ENCODE measurements around the gene CBR3.
"Not testable (repeated sequence)": the region's sequence is repeated elsewhere in the genome, so short reads cannot be mapped to it uniquely, and the experiment has no call there.

Gene CBR3

DNA sequence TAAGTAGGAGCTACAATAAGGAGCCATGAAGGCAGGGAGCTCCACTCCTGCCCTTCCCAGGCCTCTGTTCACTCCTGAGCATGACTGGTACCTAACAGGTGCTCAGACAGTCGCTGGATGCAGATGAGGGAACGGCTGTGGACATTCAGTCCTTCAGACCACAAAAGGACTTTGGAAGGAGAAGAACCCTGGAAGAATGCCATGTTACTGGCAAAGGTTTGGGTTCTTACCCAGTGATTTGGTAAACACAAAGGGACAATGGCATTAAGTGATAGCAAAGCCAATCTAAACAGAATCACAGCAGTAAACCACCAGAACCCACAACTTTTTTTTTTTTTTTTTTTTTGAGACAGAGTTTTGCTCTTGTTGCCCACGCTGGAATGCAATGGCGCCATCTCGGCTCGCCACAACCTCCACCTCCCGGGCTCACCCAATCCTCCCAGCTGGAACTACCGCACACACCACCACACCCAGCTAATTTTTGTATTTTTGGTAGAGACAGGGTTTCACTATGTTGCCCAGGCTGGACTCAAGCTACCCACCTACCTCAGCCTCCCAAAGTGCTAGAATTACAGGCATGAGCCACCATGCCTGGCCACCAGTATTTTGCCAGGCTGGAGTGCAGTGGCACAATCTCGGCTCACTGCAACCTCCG is 7.5 kb upstream of the CBR3 start:
- ATAC-seq (ENCODE audit: low read depth) (no peak), DNase-seq (ENCODE audit: low spot score in 2 of 2) (no peak)
- H3K27me3 Mint-ChIP-seq, result no peaks in the 10 kb centered on the region
- peaks cover 21% of the 10 kb centered on the region for H3K4me1 Mint-ChIP-seq
- H3K4me3 Mint-ChIP-seq, result no peak overlapping the region
- H3K36me3 Mint-ChIP-seq, result peaks cover 3% of the 10 kb centered on the region
- no peak overlapping the region for H3K27ac Mint-ChIP-seq
- H3K9me3 Mint-ChIP-seq, result no peaks in the 10 kb centered on the region

DNA sequence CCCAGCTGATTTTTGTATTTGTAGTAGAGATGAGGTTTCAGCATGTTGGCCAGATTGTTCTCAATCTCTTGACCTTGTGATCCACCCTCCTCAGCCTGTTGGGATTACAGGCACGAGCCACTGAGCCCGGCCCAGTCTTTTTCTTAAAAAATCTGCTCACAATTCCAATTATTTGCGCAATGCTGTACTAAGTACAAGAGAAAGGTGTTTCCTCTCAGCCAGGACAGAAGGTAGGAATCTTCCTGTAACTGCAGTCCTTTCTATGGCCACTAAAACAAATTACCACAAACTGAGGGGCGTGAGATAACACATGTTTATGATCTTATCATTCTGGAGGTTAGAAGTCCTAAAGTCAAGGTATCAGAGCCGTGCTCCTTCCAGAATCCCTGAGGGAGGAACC is 6.9 kb upstream of the CBR3 start:
- H3K4me1 Mint-ChIP-seq, result peaks cover 21% of the 10 kb centered on the region
- ATAC-seq (ENCODE audit: low read depth), result no peak
- H3K27ac Mint-ChIP-seq, result no peak overlapping the region
- no peak for DNase-seq (ENCODE audit: low spot score in 2 of 2)
- H3K36me3 Mint-ChIP-seq, result peaks cover 3% of the 10 kb centered on the region
- no peaks in the 10 kb centered on the region for H3K27me3 Mint-ChIP-seq
- no peak overlapping the region for H3K4me3 Mint-ChIP-seq
- no peaks in the 10 kb centered on the region for H3K9me3 Mint-ChIP-seq

DNA sequence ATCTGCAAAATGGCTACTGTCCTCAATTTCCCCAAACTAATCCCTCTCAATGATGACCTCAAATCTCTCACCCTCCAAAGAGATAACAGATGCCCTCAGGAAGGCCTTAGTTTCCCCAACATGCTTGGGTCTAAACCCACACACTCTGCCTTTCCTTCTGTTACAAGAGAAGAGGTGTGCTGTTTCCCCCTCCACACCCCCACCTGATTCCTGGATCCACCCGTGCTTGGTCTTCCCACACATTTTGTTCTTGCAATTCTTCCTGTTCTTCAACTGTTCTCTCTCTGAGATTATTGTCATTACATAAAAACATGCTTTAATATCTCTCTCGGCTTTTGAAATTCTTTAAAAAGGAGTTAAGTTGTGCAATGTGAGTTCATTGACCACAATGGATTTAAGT is 5.7 kb upstream of the CBR3 start:
- peak overlapping the region; percentile 33 for H3K27ac Mint-ChIP-seq
- DNase-seq (ENCODE audit: low spot score in 2 of 2), result no peak
- H3K9me3 Mint-ChIP-seq, result no peaks in the 10 kb centered on the region
- no peak for ATAC-seq (ENCODE audit: low read depth)
- H3K36me3 Mint-ChIP-seq, result peaks cover 3% of the 10 kb centered on the region
- peaks cover 24% of the 10 kb centered on the region for H3K4me1 Mint-ChIP-seq
- no peaks in the 10 kb centered on the region for H3K27me3 Mint-ChIP-seq
- peak overlapping the region; percentile 69 for H3K4me3 Mint-ChIP-seq

DNA sequence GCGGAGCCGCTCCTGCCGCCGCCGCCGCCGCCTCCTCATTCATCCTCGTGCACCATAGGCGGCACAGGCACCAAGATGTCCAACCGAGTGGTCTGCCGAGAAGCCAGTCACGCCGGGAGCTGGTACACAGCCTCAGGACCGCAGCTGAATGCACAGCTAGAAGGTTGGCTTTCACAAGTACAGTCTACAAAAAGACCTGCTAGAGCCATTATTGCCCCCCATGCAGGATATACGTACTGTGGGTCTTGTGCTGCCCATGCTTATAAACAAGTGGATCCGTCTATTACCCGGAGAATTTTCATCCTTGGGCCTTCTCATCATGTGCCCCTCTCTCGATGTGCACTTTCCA is 4.5 kb upstream of the CBR3 start:
- not testable (repeated sequence) for H3K9me3 Mint-ChIP-seq; DNase-seq (ENCODE audit: low spot score in 2 of 2); ATAC-seq (ENCODE audit: low read depth); H3K36me3 Mint-ChIP-seq; H3K27me3 Mint-ChIP-seq
- H3K4me3 Mint-ChIP-seq, result peak overlapping the region; percentile 95
- H3K27ac Mint-ChIP-seq, result peak overlapping the region; percentile 79
- H3K4me1 Mint-ChIP-seq, result peaks cover 25% of the 10 kb centered on the region

- Mint-ChIP-seq H3K4me3 (peak overlapping the region; percentile 95), H3K4me1 (peaks cover 22% of the 10 kb centered on the region)
- not testable (repeated sequence) for H3K27me3 Mint-ChIP-seq; ATAC-seq (ENCODE audit: low read depth); H3K27ac Mint-ChIP-seq; H3K36me3 Mint-ChIP-seq; DNase-seq (ENCODE audit: low spot score in 2 of 2); H3K9me3 Mint-ChIP-seq
These were observed 4.0 kb upstream of the CBR3 start for GRCh38 chr21:36130839-36131238.

GRCh38 chr21:36132696-36133095 is 2.2 kb upstream of the CBR3 start:
- Mint-ChIP-seq H3K9me3 (no peaks in the 10 kb centered on the region), H3K27me3 (no peaks in the 10 kb centered on the region), H3K36me3 (peaks cover 3% of the 10 kb centered on the region), H3K27ac (no peak overlapping the region), H3K4me1 (peaks cover 31% of the 10 kb centered on the region), H3K4me3 (no peak overlapping the region)
- no peak for ATAC-seq (ENCODE audit: low read depth)
- no peak for DNase-seq (ENCODE audit: low spot score in 2 of 2)

- DNase-seq (ENCODE audit: low spot score in 2 of 2), result peak in 1 of 2 donors; percentile 49
- ATAC-seq (ENCODE audit: low read depth), result peak; percentile 80
- H3K27me3 Mint-ChIP-seq, result no peaks in the 10 kb centered on the region
- H3K36me3 Mint-ChIP-seq, result peaks cover 7% of the 10 kb centered on the region
- H3K4me1 Mint-ChIP-seq, result peaks cover 26% of the 10 kb centered on the region
- H3K9me3 Mint-ChIP-seq, result no peaks in the 10 kb centered on the region
- H3K4me3 Mint-ChIP-seq, result peak overlapping the region; percentile 90
- H3K27ac Mint-ChIP-seq, result peak overlapping the region; percentile 89
These were observed 668 bp downstream of the CBR3 start for GRCh38 chr21:36135391-36136102.

DNA sequence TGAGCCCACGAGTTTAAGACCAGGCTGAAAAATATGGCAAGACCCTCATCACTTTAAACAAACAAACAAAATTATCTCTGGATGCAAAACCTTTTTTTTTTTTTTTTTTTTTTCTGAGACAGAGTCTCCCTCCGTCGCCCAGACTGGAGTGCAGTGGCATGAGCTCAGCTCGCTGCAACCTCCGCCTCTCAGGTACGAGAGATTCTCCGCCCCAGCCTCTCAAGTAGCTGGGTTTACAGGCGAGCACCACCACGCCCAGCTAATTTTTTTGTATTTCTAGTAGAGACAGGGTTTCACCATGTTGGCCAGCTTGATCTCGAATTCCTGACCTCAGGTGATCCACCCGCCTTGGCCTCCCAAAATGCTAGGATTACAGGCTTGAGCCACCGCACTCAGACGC is 4.9 kb downstream of the CBR3 start:
- H3K9me3 Mint-ChIP-seq; ATAC-seq (ENCODE audit: low read depth); H3K36me3 Mint-ChIP-seq; H3K27ac Mint-ChIP-seq; DNase-seq (ENCODE audit: low spot score in 2 of 2); H3K4me3 Mint-ChIP-seq; H3K27me3 Mint-ChIP-seq: not testable (repeated sequence)
- H3K4me1 Mint-ChIP-seq, result peaks cover 19% of the 10 kb centered on the region

- ATAC-seq (ENCODE audit: low read depth) (peak; percentile 94), DNase-seq (ENCODE audit: low spot score in 2 of 2) (peak; percentile 82 to 91)
- Mint-ChIP-seq H3K27ac (no peak overlapping the region), H3K4me1 (peaks cover 16% of the 10 kb centered on the region), H3K36me3 (peaks cover 9% of the 10 kb centered on the region), H3K4me3 (no peak overlapping the region), H3K27me3 (no peaks in the 10 kb centered on the region), H3K9me3 (no peaks in the 10 kb centered on the region)
These were observed 6.6 kb downstream of the CBR3 start for GRCh38 chr21:36141513-36141925.

DNA sequence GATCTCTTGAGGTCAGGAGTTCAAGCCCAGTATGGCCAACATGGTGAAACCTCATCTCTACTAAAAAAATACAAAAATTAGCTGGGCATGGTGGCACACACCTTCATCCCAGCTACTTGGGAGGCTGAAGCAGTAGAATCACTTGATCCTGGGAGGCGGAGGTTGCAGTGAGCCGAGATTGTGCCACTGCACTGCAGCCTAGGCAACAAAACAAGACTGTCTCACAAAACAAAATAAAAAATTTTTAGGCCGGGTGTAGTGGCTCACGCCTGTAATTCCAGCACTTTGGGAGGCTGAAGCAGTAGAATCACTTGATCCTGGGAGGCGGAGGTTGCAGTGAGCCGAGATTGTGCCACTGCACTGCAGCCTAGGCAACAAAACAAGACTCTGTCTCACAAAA is 9.4 kb downstream of the CBR3 start:
- not testable (repeated sequence) for DNase-seq (ENCODE audit: low spot score in 2 of 2); H3K4me1 Mint-ChIP-seq; H3K4me3 Mint-ChIP-seq; H3K27me3 Mint-ChIP-seq; H3K36me3 Mint-ChIP-seq; H3K27ac Mint-ChIP-seq; H3K9me3 Mint-ChIP-seq; ATAC-seq (ENCODE audit: low read depth)

DNA sequence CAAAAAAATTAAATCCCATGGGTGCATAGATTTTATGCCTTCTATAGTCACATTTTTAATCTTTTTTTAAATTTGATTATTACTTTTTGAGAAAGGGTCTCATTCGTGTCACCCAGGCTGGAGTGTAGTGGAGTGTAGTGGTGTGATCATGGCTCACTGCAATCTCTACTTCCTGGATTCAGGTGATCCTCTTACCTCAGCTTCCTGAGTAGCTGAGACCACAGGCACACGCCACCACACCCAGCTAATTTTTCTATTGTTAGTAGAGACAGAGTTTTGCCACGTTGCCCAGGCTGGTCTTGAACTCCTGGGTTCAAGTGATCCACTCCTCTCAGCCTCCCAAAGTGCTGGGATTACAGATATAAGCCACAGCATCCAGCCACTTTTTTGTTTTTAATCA is 10.4 kb downstream of the CBR3 start:
- Mint-ChIP-seq H3K36me3 (peaks cover 6% of the 10 kb centered on the region), H3K4me1 (peaks cover 13% of the 10 kb centered on the region), H3K4me3 (no peak overlapping the region), H3K9me3 (no peaks in the 10 kb centered on the region), H3K27me3 (no peaks in the 10 kb centered on the region), H3K27ac (no peak overlapping the region)
- no peak for DNase-seq (ENCODE audit: low spot score in 2 of 2)
- no peak for ATAC-seq (ENCODE audit: low read depth)

GRCh38 chr21:36147911-36148310 is 13.0 kb downstream of the CBR3 start:
- H3K36me3 Mint-ChIP-seq, result peaks cover 3% of the 10 kb centered on the region
- no peak for DNase-seq (ENCODE audit: low spot score in 2 of 2)
- H3K27ac Mint-ChIP-seq, result no peak overlapping the region
- H3K4me3 Mint-ChIP-seq, result no peak overlapping the region
- peaks cover 10% of the 10 kb centered on the region for H3K4me1 Mint-ChIP-seq
- H3K9me3 Mint-ChIP-seq, result no peaks in the 10 kb centered on the region
- no peaks in the 10 kb centered on the region for H3K27me3 Mint-ChIP-seq
- no peak for ATAC-seq (ENCODE audit: low read depth)

DNA sequence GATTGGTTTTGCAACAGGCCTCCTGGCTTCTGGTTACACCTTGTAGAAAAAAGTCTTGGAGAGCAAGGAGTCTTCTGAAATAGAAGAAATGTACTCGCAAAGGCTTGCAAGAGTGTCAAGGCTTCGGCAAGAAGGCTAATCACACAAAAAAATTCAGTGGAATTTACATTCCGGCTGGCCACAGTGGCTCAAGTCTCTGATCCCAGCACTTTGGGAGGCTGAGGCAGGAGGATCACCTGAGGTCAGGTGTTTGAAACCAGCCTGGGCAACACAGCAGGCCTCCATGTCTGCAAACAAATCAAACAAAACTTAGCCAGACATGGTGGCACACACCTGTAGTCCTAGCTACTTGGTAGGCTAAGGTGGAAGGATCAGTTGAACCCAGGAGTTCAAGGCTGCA is 14.0 kb downstream of the CBR3 start:
- H3K4me3 Mint-ChIP-seq, result no peak overlapping the region
- no peak for DNase-seq (ENCODE audit: low spot score in 2 of 2)
- H3K9me3 Mint-ChIP-seq, result no peaks in the 10 kb centered on the region
- no peak for ATAC-seq (ENCODE audit: low read depth)
- no peak overlapping the region for H3K27ac Mint-ChIP-seq
- H3K27me3 Mint-ChIP-seq, result no peaks in the 10 kb centered on the region
- peaks cover 3% of the 10 kb centered on the region for H3K36me3 Mint-ChIP-seq
- H3K4me1 Mint-ChIP-seq, result peaks cover 14% of the 10 kb centered on the region

DNA sequence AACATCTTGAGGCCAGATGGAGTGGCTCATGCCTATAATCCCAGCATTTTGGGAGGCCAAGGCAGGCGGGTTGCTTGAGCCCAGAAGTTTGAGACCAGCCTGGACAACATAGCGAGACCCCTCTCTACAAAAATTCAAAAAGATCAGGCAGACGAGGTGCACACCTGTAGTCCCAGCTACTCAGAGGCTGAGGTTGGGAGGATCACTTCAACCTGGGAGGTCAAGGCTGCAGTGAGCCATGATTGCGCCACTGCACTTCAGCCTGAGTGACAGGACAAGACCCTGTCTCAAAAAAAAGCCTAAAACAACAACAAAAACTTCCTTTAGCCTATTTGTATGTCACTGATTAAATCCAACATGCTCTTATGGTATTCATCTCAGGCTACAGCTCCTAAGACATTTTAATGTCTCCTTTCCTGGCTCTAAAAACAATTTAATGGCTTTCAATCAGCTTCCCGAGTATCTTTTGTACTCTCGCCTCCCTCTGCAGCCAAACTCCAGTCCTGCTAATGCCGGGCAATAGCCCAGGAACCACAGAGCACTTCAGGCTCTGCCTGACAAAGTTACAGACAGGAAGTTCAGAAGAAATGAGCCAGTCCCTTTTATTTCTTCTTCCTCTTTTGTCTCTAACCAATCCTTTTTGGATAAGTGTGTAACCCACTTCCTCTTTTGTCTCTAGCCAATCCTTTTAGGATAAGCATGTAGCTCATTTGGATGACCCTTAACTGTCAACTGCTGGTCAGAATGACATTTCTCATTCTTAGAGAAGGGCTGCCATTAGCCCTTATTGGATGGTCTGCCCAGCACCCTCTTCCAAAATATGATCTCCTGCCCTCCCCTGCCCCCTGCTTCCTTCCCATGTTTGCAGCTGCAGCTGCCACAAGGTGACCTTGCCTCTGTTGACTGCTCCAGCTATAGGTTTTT is 15.2 kb downstream of the CBR3 start:
- DNase-seq (ENCODE audit: low spot score in 2 of 2) (peak in 1 of 2 donors; percentile 33), ATAC-seq (ENCODE audit: low read depth) (peak; percentile 95)
- Mint-ChIP-seq H3K36me3 (peaks cover 3% of the 10 kb centered on the region), H3K27me3 (no peaks in the 10 kb centered on the region), H3K9me3 (no peaks in the 10 kb centered on the region), H3K4me3 (peak overlapping the region; percentile 69), H3K27ac (peak overlapping the region; percentile 59), H3K4me1 (peaks cover 14% of the 10 kb centered on the region)

All from memory B cell (primary cell).